Right lobe of liver (tissue), 4 donors: ENCODE results near the gene NAA35.

Experiments
- POLR2A ChIP-seq: fragments of 450-650 bp; IDR thresholded peaks from one replicate; pipeline ENCODE4 v1.6.1; 2017; ENCODE audit warnings: antibody characterized with exemption, mild to moderate bottlenecking
- TF ChIP-seq, protein P1 (sequence below), 4 donors: fragments of 200-600 bp in 3 of 4; fragments of 450-650 bp in 1 of 4; IDR thresholded peaks; one replicate each; pipeline versions ENCODE4 v1.5.1 to v1.8.0; 2016 to 2022; ENCODE audit warnings: antibody characterized with exemption in 4 of 4, mild to moderate bottlenecking in 2 of 4
- donor health status: DM: no; HTN: no; CAD: no.
- donor health status: DM: no; HTN: no; CAD: no.
- donor health status: DM: no; HTN: yes; CAD: no.

DNA sequence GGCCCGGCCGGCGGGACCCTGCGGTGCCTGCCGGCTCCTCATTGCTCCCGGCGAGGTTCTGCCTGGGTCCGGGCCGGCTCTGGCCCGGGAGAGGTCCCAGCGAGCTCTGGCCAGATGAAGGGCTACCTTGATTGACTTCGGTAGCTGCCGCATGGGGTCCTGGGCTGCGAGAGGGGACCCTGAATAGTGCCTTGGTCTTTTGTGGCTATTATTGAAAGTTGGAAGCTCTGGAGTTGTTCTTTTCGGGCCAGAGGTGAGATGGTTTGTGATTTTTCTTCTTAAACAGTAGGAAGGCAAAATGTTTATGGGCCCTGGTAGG is 635 bp downstream of the NAA35 start:
- TF ChIP-seq, protein P1, sequence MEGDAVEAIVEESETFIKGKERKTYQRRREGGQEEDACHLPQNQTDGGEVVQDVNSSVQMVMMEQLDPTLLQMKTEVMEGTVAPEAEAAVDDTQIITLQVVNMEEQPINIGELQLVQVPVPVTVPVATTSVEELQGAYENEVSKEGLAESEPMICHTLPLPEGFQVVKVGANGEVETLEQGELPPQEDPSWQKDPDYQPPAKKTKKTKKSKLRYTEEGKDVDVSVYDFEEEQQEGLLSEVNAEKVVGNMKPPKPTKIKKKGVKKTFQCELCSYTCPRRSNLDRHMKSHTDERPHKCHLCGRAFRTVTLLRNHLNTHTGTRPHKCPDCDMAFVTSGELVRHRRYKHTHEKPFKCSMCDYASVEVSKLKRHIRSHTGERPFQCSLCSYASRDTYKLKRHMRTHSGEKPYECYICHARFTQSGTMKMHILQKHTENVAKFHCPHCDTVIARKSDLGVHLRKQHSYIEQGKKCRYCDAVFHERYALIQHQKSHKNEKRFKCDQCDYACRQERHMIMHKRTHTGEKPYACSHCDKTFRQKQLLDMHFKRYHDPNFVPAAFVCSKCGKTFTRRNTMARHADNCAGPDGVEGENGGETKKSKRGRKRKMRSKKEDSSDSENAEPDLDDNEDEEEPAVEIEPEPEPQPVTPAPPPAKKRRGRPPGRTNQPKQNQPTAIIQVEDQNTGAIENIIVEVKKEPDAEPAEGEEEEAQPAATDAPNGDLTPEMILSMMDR (IDR thresholded peaks at IDR 0.05): no peak
- no peak for TF ChIP-seq POLR2A
